Stimulated activated CD4-positive, alpha-beta T cell treated with anti-CD3 and anti-CD28 coated beads, Interleukin-4, amount 100 ng/mL, for 1 hour (primary cell): ENCODE results near the gene P3H3.
"Not testable (repeated sequence)": the region's sequence is repeated elsewhere in the genome, so short reads cannot be mapped to it uniquely, and the experiment has no call there.

Source experiments
- DNase-seq: peaks from one replicate; pipeline ENCODE4 v3.0.0-alpha.2; 2020

P3H3 gene

DNA sequence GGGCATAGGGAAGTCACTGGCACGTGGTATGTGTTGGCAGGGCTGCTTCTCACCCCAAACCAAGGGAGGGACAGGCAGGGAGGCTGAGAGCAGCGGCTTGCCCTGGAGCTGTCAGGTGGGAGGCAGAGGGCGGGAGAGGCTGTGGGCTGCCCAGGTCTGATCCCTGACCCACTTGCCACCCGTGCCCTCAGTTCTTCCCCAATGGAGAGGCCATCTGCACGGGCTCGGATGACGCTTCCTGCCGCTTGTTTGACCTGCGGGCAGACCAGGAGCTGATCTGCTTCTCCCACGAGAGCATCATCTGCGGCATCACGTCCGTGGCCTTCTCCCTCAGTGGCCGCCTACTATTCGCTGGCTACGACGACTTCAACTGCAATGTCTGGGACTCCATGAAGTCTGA lies 17.2 kb downstream of the P3H3 start:
- no peak for DNase-seq

DNA sequence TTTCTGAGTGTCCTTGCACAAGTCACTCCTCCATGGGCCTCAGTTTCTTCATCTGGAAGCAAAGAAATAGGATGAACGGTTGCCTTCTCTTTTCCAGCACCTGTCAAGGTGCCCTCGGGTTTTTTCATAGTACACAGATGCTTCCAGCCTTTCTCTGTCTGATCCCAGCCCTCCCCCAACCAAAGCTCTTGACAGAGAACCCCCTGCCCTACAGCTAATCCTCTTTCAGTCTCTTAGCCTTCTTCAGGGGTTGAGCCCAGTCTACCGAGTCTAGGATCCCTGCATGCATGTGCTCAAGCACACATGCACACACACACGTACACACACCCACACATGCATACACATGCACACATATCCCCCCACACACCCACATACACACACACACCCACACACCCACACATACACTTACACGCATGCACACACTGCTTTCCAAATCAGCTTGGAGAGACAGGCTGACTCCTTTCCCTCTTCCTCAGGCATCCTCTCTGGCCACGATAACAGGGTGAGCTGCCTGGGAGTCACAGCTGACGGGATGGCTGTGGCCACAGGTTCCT lies 18.2 kb downstream of the P3H3 start:
- no peak for DNase-seq

DNA sequence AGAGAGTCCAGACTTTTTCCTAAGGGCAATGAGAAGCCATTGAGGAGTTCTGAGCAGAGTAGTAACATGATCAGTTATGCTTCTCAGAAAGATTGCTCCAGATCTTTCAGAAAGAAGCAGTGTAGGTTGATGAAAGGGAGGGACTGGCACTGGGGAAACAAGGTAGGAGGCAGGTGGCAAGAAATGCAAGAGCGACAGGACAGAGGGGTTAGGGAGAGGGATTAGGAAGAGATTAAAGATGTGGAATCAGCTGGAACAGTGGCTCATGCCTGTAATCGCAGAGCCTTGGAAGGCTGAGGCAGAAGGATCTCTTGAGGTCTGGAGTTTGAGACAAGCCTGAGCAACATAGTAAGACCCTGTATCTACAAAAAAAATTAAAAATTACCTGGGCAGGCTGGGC lies 19.5 kb downstream of the P3H3 start:
- DNase-seq, result no peak

DNA sequence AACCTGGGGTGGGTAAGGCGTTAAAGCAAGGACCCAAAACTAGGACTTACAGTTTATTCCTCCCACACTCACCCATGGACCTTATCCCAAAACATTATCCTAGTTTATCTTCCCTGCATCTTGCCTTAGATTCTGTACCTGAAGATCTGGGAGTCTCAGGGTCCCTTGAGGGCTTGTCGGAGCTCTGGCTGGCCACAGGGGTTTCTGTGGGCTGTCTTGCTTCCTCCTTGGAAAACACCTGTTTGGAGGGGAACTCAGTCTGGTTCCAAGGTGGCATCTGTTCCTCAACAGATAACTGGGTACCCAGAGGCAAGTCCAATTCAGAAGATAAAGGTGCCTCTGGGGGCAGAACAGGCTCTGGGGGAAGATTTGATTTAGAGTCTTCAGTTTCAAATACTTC lies 21.2 kb downstream of the P3H3 start:
- DNase-seq, result no peak

DNA sequence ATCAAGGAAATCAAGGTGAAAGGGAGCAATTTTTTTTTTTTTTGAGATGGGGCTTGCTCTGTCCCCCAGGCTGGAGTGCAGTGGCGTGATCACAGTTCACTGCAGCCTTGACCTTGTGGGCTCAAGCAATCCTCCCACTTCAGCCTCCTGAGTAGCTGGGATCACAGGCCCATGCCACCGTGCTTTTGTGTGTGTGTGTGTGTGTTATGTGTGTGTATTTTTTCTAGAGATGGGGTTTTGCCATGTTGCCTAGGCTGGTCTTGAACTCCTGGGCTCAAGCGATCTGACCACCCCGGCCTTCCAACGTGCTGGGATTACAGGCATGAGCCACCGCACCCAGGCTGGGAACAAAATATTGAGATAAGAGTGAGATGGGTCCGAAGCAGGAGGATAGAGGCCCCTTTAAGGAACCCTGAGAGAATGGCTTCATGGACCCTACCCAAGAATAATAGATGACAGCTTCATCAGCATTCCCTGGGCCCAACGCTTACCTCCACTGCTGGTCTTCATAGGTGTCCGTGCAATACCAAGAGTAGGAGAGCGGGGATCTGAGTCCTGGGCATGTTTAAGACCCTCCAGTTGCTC lies 21.9 kb downstream of the P3H3 start:
- DNase-seq, result no peak

DNA sequence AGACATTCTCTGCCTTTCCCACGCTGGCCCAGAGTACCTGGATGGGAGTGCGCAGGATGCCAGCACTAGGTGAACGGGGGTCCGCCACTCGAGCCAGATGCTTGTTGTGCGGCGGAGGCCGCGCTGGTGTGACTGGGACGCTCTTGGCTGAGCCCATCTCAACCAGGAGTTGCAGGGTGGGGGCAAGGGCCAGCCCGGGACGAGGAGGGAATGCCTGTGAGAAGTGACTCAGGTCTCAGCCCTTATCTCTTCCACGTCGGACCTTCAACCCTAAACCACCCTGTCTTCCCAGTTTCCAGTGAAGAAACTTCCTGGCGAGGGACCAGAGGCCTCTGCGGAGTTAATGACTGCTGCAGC lies 22.6 kb downstream of the P3H3 start:
- no peak for DNase-seq

DNA sequence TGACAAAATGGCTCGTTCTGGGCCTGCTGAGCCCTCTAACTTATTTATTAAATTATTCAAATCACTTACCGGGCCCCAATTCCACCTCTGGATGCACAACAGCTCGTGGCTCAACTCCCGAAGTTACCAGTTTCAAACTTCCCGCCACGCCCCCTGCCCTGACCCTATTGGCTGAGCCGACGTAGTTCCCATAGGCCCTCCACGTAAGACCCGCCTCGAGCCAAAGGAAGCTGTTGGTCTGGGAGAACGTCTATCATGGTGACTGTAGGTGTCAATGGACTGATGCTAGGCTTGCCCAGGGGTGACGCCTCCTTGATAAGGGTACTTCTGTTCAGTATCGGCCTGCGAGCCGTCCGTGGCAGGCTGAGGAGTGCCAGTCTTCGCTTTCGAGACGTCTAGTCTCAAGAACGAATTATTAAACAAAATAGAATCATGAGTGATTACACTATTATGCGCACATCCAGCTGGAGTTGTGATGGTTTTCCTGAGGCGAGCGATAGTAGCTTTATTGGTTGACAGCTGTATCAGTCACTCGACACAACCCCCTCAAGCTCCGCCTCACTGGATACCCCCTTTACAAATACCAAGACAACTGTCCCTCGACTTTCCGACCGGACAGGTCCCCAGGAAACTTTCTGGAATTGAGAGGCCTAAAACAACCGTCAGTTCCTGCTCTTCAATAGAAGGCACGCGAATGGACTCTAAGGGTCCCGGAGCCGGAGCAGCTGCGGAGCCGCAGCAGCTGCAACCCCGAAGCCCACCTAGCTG lies 23.1 kb downstream of the P3H3 start, which contains the start of gene CDCA3:
Gene CDCA3 (minus strand): TSS at position 134 of the 768 bp plus-strand sequence. CDS start 334 bp downstream, outside the sequence.
- DNase-seq, result peak; percentile 89

DNA sequence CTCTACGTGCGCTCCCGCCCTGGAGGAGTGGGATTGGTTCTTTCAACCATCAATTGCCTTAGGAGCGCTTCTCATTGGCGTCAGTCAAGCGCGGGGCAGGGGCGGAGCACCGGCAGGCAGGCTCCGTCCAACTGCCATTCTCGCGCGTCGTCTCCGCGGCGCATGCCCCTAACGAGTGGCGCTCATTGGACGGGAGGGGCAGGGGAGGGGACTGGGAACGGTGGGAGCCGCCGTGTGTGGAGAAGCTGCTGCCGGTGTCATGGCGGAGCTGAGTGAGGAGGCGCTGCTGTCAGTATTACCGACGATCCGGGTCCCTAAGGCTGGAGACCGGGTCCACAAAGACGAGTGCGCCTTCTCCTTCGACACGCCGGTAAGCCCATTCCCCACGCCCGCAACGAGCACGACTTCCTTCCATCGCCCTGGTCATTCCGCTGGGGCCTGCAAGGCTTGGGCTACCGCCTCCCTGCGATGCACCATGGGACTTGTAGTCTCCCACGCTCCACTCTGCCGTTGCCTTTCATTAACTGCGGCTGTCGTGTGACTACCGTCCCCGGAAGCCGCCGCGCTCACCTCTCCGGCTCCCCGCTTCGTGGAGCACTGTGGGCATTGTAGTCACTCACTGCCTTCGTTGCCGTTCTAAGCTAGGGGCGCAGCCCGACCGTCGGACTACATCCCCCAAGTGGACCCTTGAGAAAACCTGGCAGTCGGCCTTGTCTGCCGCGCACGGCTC lies 23.9 kb downstream of the P3H3 start, which contains the start of gene USP5:
Gene USP5 (plus strand): TSS at position 230 of the 730 bp plus-strand sequence. CDS start 30 bp downstream, at position 260.
- peak; percentile 96 for DNase-seq

DNA sequence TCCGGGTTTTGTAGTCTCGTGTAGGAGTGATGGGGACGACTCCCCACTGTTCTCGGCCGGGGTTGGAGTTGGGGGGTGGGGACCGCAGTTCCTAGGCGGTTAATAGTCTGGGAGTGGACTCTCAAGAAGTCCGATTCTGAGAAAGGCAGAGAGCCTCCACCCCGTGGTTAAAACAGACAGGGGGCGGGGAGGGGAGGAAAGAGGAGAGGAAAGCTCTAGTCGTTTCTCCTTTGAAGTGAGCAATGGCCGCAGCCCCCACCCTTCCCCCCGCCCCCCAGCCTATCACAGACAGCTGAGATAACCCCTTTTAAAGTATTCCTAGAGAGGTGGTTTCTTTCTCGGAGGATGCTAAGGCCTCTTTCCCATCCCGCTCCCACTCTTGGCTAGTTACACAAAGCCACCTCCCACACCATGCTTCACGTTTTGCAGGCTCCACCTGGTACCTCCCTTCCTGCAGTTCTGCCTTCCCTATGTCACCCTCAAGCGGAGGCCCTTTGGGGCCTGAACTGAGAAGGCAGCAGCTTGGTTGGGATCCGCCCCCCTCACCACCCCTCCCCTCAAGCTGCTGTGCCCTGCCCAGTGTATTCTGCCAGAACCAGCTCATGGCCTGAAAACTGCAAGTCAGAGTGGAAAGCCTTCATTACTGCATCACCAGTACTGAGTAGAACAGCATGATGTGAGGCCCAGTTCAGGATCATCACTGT lies 24.6 kb downstream of the P3H3 start:
- DNase-seq, result peak; percentile 70

DNA sequence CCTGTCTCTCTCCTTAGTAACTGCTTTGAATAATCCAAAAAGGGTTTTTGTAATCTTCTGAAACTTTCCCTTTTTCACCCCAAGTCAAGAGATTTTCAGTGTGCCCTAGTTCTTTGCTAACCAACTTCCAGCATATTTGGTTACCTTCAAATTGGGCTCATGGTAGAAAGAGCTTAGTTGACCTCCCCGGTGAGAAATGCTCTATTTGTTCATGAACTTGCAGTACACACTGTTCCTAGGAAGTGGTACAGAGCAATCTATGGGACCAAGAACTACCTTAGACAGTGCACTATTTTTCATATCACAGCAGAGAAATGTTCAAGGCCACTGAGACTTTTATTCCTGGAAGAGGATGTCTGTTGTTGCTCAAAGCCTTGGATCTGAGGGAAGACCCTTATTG lies 25.4 kb downstream of the P3H3 start:
- no peak for DNase-seq

DNA sequence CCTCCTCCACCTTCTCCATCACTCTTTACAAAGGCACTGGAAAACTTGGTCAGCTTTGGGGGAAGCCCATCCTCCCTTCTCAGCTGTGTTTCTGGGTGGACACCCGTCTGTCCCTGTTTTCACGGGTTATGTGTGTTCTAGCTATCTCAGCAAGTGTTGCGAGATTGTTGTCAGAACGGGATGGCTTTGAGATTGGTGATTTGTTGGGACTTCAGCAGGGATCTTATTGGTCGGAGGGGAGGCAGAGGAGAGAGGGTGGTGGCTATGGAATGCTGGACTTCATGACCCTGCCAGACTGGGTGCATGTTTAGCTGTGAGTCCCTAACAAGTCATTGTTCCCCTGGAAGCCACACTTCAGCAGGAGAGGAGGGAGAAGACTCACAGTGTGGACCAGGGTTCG lies 25.8 kb downstream of the P3H3 start:
- no peak for DNase-seq

DNA sequence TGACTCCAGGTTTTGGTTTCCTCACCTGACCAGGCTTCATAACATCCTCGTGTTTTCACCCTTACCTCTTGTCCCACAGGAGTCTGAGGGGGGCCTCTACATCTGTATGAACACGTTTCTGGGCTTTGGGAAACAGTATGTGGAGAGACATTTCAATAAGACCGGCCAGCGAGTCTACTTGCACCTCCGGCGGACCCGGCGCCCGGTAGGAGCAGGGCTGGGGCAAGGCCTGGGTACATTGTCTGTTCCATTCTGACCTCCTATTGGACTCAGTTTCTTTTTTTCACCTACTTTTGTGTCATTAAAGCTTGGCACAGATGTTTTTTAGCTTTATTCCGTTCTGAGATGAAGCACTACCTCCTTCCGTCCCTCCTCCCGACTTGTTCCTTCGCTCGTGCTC lies 27.1 kb downstream of the P3H3 start:
- no peak for DNase-seq

DNA sequence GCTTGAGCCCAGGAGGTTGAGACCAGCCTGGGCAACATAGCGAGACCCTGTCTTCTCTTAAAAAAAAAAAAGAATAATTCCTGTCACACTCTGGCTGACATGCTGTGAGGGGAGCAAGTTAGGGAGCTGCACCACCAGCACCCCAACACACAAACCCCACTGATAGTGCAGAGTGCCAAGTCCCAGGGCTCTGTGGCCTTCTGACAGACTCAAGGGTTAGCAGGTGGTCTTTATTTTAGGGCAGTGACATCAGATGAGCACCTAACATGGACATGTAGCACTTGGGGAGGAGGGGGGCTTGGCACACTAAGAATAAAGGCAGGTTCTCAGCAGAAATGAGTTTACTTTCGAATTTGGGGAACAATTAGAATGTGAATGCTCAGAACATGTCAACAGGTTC lies 30.6 kb downstream of the P3H3 start:
- no peak for DNase-seq

DNA sequence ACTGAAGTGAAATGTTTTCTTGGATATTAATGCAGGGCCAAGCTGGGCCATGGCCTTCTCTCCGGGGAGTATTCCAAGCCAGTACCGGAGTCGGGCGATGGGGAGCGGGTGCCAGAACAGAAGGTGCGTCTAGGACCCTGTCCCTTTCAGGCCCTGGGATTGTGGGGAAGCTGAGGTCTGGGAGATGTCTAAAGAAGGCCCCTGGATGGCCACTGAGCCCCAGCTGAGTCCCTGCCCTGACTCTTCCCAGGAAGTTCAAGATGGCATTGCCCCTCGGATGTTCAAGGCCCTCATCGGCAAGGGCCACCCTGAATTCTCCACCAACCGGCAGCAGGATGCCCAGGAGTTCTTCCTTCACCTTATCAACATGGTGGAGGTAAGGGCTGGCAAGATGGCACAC lies 31.9 kb downstream of the P3H3 start:
- DNase-seq, result no peak

DNA sequence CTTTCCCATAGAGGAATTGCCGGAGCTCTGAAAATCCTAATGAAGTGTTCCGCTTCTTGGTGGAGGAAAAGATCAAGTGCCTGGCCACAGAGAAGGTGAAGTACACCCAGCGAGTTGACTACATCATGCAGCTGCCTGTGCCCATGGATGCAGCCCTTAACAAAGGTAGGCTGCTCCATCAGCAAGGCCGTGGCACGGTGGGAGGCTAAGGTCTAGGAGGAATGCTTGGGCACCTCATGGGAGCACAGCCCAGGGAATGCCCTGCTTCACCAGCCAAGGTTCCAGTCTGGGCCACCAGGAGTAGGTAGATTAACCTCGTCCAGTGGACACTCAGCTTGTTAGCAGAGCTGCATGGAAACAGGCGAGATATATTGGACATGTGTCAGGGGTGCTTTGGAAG lies 32.7 kb downstream of the P3H3 start:
- DNase-seq, result no peak

DNA sequence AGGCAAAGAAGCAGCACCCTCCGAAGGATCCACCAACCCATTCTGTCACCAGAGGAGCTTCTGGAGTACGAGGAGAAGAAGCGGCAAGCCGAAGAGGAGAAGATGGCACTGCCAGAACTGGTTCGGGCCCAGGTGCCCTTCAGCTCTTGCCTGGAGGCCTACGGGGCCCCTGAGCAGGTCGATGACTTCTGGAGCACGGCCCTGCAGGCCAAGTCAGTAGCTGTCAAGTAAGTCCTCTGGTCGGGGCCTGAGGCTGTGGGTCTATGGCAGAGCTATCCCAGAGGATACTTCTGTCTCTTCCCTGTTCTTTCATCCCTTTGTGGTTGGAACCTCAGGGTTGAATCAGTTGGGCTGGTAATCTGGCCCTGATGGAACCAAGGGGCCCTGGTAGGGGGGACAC lies 33.2 kb downstream of the P3H3 start:
- no peak for DNase-seq

DNA sequence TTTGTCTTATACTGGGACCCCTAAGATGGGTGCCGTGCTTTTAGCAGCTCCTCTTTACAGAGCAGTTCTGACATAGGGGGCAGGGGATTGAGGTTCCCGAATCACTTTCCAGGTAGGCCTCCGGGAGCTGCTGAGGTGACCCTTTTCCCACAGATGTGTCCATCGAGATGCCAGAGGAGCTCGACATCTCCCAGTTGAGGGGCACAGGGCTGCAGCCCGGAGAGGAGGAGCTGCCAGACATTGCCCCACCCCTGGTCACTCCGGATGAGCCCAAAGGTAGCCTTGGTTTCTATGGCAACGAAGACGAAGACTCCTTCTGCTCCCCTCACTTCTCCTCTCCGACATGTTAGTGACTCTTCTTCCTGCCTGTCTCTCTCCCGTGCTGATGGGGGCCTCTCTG lies 34.8 kb downstream of the P3H3 start:
- no peak for DNase-seq

DNA sequence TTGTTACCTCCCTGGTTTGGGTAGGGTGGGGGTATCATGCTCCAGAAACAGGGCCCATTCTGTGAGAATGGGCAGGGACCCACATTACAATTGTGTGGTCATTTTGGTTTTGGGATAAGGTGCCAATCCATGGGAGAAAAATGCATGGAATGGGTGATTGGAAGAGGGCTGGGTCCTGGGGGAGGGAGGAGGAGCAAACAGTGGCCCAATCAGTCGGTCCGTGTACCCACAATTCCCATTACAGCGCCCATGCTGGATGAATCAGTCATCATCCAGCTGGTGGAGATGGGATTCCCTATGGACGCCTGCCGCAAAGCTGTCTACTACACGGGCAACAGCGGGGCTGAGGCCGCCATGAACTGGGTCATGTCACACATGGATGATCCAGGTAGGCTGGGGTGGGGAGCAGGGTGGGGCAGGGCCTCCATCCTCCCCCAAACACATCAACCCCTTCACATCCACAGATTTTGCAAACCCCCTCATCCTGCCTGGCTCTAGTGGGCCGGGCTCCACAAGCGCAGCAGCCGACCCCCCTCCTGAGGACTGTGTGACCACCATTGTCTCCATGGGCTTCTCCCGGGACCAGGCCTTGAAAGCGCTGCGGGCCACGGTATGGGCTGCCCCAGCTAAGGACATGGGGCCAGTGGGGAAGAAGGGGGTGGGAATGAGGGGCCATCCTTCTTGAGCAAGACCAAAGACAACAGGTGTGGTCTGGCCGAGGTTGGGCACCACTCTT lies 35.5 kb downstream of the P3H3 start:
- no peak for DNase-seq

DNA sequence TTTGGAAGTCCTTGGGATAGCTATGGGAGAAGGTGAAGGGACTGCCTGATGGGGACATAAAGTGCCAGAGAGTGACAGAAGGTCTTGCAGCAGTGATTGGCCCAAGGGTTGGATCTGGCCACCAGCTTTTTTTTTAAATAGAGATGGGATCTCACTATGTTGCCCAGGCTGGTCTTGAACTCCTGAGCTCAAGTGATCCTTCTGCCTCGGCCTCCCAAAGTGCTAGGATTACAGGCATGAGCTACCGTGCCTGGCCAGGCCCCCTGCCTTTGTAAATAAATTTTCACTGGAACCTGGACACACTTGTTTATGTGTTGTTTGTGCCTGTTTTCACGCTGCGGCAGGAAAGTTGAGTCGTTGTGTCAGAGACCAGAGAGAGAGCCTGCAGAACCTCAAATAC lies 37.1 kb downstream of the P3H3 start:
- not testable (repeated sequence) for DNase-seq

DNA sequence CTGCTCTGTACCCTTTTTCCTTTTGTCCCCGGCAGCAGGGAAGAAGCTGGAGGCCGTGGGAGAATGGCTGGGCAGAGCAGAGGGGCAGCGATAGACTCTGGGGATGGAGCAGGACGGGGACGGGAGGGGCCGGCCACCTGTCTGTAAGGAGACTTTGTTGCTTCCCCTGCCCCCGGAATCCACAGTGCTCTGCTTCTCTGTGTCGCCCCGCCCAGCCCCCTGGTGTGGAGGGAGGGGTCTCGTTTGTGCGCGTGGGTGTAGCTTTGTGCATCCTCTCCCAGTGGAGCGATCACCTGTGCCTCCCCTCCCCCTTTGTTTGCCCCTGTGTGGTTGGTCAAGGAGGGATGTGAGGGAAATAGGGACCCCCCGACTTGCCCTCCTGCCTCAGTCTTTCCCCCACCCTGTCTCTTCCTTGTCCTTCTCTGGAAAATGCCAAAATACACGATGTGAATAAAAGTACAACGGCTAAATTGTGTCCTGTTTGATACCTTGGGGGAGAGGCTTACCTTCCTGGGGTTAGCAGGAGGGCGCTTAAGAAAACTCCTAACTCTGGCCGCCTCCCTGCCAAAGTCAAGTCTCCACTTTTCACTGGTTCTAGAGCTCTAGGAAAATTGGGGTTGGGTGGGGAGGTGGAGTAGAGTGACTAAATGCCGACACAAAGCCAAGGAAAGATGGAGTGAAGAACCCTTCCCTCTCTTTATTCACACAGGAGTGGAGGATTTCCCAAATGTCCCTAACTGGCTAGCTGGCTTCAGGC lies 38.1 kb downstream of the P3H3 start:
- no peak for DNase-seq

DNA sequence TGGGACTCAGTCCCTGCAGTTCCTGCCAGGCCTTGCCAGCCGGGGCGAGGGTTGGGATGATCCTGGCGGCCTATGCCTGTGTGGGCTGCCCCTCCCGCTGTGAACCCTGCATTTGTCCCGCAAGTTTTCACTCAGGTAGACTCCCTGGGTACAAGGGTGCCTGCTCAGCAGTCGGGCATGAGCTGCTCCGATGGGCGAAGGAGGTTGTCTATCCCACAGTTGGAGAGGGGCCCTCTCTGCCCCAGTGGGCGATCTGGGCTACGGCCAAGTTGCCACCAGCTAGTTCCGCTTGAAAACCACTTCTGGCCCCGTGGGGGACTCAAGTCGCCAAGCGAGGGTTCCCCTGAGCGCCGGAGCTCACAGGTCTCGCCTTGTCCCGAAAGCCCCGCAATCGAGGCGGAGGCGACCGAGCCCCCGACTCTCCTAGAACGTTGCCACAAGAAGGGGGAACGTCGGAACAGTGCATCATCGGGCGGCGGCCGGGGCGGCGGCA lies 38.8 kb downstream of the P3H3 start:
- DNase-seq, result no peak
